ENCODE results near the gene FRMD4A.
"Not testable (repeated sequence)": the region's sequence is repeated elsewhere in the genome, so short reads cannot be mapped to it uniquely, and the experiment has no call there.

FRMD4A gene

DNA sequence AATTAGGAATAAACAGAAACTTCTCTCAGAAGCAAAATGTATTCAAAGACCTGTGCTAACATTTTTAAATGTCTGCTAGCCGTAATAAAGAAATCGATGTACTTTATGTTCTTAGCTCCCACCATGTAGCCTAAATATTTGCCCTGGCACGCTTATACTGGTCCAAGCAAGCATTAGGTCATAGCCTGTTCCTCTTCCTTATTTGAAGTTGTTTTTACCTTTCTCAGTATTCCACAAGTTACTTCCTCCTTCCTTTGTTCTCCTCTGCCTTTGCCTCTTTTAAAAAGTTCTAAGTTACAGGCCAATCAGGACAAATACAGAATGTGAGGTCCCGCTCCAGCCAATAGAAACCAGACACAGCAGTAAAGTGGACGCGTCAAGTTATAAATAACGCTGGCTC is 288.7 kb downstream of the FRMD4A start:
- H3K4me1 Mint-ChIP-seq (ENCODE audit: low read depth), result peaks cover 19% of the 10 kb centered on the region
- H3K9me3 Mint-ChIP-seq; H3K27me3 Mint-ChIP-seq; H3K27ac Mint-ChIP-seq; intact Hi-C loops (cut with micrococcal nuclease); H3K4me3 Mint-ChIP-seq; H3K36me3 Mint-ChIP-seq (ENCODE audit: low read depth): not testable (repeated sequence)

DNA sequence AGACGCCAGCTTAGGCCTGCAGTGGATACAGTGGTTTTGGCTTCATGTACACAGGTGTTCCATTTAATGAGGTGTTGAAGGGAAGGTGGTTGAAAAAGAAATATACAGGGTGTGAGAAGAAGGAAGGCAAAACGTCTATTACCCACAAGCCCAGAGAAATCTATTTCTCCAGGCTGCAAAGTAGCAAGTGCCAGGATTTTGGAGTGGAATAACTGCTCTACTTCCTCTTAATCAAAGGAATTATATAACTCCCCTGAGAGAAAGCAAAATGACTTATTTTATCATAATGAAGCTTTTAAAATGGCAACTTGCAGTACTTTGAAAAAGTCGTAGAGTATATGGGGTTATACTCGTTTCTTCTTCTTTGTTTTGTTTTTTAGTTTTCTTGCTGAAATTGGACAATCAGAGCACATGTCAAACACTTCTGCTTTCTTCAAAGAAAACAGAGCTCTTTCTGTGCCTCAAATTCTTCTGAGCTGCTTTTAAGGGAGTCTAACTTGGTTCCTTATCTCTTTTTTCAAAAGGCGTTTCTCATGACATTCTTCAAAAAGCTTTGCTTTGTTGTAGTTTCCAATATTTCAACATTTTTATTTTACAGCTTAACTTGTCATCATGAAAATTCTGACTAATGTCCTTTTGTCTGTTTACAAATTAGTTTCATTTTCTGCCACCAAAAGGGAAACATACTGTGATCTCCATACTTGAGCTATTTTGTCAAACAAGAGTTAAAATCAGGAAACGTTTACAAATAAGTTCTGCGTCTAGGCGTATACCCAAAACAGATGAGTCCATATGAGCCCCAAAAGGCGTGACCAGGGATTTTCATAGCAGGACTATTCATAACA is 289.7 kb downstream of the FRMD4A start:
- H3K27ac Mint-ChIP-seq, result peak overlapping the region; percentile 64
- intact Hi-C loops (cut with micrococcal nuclease), result no loop called here

GRCh38 chr10:14039968-14040668 is 290.6 kb downstream of the FRMD4A start:
- H3K36me3 Mint-ChIP-seq (ENCODE audit: low read depth), result no peaks in the 10 kb centered on the region
- peaks cover 7% of the 10 kb centered on the region for H3K27me3 Mint-ChIP-seq
- H3K4me3 Mint-ChIP-seq, result no peak overlapping the region

More for the DNA sequence above, 289.7 kb downstream of the FRMD4A start:
- H3K4me1 Mint-ChIP-seq (ENCODE audit: low read depth), result peaks cover 19% of the 10 kb centered on the region
- peaks cover 5% of the 10 kb centered on the region for H3K27me3 Mint-ChIP-seq
- no peaks in the 10 kb centered on the region for H3K9me3 Mint-ChIP-seq
- no peak overlapping the region for H3K4me3 Mint-ChIP-seq
- no peaks in the 10 kb centered on the region for H3K36me3 Mint-ChIP-seq (ENCODE audit: low read depth)

DNA sequence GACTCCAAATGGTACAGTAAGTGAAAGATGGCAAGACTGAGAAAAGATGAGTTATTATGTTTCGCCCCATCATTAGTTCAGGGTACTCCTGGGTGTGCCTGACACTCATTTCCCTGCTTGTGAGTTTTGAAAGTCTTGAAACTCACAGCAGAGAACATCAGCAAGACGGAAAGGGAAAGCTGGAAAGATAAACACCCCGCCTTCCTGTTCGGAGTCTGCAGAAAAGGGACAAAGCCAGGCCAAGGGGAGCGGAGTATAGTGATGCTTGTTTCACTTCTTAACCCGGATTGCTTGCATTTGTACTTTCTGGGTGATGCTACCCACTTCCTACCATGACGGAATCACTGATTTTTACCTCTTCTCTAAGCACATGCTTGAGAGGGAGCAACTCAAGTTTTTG is 294.5 kb downstream of the FRMD4A start:
- Mint-ChIP-seq H3K27ac (no peak overlapping the region), H3K36me3 (ENCODE audit: low read depth) (no peaks in the 10 kb centered on the region), H3K4me3 (no peak overlapping the region), H3K27me3 (peaks cover 16% of the 10 kb centered on the region), H3K4me1 (ENCODE audit: low read depth) (peaks cover 7% of the 10 kb centered on the region), H3K9me3 (no peaks in the 10 kb centered on the region)
- intact Hi-C loops (cut with micrococcal nuclease), result no loop called here

More at GRCh38 chr10:14039968-14040668, 290.6 kb downstream of the FRMD4A start:
- intact Hi-C loops (cut with micrococcal nuclease), result no loop called here
- H3K9me3 Mint-ChIP-seq, result no peaks in the 10 kb centered on the region
- peak overlapping the region; percentile 64 for H3K27ac Mint-ChIP-seq
- H3K4me1 Mint-ChIP-seq (ENCODE audit: low read depth), result peaks cover 19% of the 10 kb centered on the region

GRCh38 chr10:14035506-14035905 is 295.2 kb downstream of the FRMD4A start:
- Mint-ChIP-seq H3K4me3 (no peak overlapping the region), H3K9me3 (no peaks in the 10 kb centered on the region), H3K27me3 (peaks cover 19% of the 10 kb centered on the region), H3K27ac (no peak overlapping the region), H3K36me3 (ENCODE audit: low read depth) (no peaks in the 10 kb centered on the region), H3K4me1 (ENCODE audit: low read depth) (peaks cover 1% of the 10 kb centered on the region)
- intact Hi-C loops (cut with micrococcal nuclease), result no loop called here

DNA sequence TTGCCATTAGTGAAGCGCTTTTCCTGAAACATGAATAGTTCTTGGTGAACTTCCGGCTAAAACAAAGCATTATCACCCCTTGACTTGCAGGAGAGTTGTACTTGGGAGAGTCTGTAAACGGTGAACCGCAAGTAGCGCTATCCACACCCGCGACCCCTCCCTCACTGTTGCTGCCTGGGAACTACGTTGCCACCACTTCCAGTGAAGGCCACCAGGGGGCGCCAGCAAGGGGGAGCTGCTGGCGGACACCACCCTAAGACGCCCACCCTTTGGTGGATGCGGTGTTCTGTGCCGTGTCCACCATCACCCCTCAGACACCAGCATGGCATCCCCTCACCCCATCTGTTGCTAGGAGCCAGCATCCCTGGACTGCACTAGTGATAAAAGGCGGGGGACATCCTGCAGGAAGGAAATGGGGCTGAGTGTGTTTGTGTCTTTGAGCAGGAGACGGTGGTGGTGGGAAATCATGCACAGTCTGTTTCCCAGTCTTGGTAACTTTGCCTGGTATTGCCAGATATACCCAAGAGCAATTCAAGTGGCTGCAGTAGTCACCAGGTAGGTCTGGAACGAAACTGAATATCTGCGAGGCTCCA is 298.2 kb downstream of the FRMD4A start:
- peaks cover 28% of the 10 kb centered on the region for H3K27me3 Mint-ChIP-seq
- H3K27ac Mint-ChIP-seq, result no peak overlapping the region
- H3K4me3 Mint-ChIP-seq, result no peak overlapping the region
- intact Hi-C loops (cut with micrococcal nuclease), result no loop called here
- H3K4me1 Mint-ChIP-seq (ENCODE audit: low read depth), result no peaks in the 10 kb centered on the region
- no peaks in the 10 kb centered on the region for H3K36me3 Mint-ChIP-seq (ENCODE audit: low read depth)
- H3K9me3 Mint-ChIP-seq, result no peaks in the 10 kb centered on the region

GRCh38 chr10:14026325-14026724 is 304.4 kb downstream of the FRMD4A start:
- intact Hi-C loops (cut with micrococcal nuclease), result no loop called here
- H3K27me3 Mint-ChIP-seq, result peaks cover 40% of the 10 kb centered on the region

DNA sequence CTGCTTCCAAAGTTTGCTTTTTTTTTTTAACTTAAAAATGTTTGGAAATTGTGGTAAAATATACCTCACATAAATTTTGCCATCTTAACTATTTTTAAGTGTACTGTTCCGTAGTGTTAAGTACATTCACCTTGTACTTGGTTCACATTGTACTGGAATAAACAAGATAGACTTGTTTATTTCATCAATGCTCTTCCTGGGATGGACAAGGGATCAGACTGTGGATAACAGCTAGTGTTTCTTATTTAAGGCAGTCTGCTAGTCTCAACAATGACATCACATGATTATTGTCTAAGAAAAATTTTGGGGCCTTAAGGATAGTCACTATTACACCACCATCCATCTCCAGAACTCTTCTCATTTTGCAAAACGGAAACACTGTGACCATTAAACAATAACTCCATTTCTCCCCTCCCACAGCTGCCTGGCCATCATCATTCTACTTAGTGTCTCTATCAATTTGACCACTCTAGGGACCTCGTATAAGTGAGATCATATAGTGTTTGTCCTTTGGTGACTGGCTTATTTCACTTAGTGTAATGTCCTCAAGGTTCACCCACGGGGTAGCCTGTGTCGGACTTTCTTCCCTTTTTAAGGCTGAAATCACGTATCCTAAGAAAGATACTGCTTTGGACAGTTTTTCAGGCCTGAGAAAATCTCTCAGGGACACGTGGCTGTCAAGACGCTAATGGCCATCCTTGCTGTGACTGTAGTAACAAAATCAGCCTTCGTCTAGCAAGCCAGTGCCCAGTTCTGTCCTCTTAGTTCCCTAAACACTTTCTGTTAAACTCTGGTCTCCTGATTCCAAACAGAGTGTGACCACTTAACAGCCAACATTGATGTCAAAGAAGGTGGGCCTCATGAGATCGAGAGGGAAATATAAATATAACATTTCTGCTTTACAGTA is 305.2 kb downstream of the FRMD4A start:
- intact Hi-C loops (cut with micrococcal nuclease), result no loop called here
- peaks cover 39% of the 10 kb centered on the region for H3K27me3 Mint-ChIP-seq

More at GRCh38 chr10:14026325-14026724, 304.4 kb downstream of the FRMD4A start:
- no peaks in the 10 kb centered on the region for H3K36me3 Mint-ChIP-seq (ENCODE audit: low read depth)
- no peak overlapping the region for H3K27ac Mint-ChIP-seq
- H3K4me1 Mint-ChIP-seq (ENCODE audit: low read depth), result peaks cover 25% of the 10 kb centered on the region
- H3K9me3 Mint-ChIP-seq, result no peaks in the 10 kb centered on the region
- H3K4me3 Mint-ChIP-seq, result no peak overlapping the region

DNA sequence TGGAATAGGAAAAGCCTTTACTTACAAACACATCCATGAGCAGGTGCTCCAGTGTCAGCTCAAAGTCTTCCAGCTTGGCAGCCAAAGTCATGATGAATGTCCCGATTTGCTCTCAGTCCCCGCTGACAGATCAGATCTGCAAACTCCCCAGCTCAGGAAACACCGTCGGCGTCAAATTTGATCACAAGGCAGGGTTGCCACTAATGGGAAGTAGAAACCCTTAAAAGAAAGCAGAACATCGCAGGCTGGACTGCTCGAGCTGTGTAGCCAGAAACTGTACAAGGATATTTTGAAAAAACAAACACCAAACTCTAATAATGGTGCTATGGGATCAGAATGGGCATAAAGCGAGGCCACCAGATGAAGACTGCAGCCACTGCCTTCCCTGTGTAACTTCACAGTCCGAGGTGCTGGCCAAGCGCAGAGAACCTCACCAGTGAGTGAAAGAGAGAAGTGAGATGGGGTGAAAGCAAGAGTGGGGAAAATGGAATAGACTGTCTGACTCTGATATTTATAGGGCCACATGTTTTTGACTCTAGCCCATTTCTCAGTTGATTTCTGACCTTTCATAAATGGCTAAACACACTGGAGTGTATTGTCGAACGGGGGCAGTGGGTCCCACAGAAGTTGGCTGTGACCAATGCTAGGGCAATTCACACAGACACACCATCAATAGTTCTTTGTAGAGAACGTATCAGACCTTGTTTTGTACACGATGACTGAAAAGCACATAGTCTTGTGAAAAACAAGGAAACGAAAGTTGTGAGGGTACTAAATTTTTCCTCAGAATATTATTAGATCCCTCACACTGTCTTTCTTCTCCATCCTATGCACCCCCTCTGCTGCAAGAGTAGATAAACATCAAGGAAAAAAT is 306.2 kb downstream of the FRMD4A start:
- Mint-ChIP-seq H3K4me1 (ENCODE audit: low read depth) (peaks cover 25% of the 10 kb centered on the region), H3K27me3 (peaks cover 39% of the 10 kb centered on the region), H3K9me3 (no peaks in the 10 kb centered on the region), H3K36me3 (ENCODE audit: low read depth) (no peaks in the 10 kb centered on the region), H3K4me3 (peak overlapping the region; percentile 58), H3K27ac (peak overlapping the region; percentile 67)
- intact Hi-C loops (cut with micrococcal nuclease), result no loop called here

More for the DNA sequence above, 305.2 kb downstream of the FRMD4A start:
- no peak overlapping the region for H3K27ac Mint-ChIP-seq
- H3K36me3 Mint-ChIP-seq (ENCODE audit: low read depth), result no peaks in the 10 kb centered on the region
- H3K4me1 Mint-ChIP-seq (ENCODE audit: low read depth), result peaks cover 25% of the 10 kb centered on the region
- H3K9me3 Mint-ChIP-seq, result no peaks in the 10 kb centered on the region
- H3K4me3 Mint-ChIP-seq, result no peak overlapping the region

- Mint-ChIP-seq H3K4me3 (no peak overlapping the region), H3K27me3 (peaks cover 35% of the 10 kb centered on the region), H3K4me1 (ENCODE audit: low read depth) (peaks cover 25% of the 10 kb centered on the region), H3K9me3 (peaks cover 6% of the 10 kb centered on the region), H3K36me3 (ENCODE audit: low read depth) (no peaks in the 10 kb centered on the region), H3K27ac (peak overlapping the region; percentile 67)
- intact Hi-C loops (cut with micrococcal nuclease), result no loop called here
These were observed 306.9 kb downstream of the FRMD4A start for GRCh38 chr10:14023673-14024328.

- no peak overlapping the region for H3K4me3 Mint-ChIP-seq
- intact Hi-C loops (cut with micrococcal nuclease), result no loop called here
- peaks cover 25% of the 10 kb centered on the region for H3K4me1 Mint-ChIP-seq (ENCODE audit: low read depth)
- no peak overlapping the region for H3K27ac Mint-ChIP-seq
- H3K9me3 Mint-ChIP-seq, result peaks cover 13% of the 10 kb centered on the region
- peaks cover 35% of the 10 kb centered on the region for H3K27me3 Mint-ChIP-seq
- H3K36me3 Mint-ChIP-seq (ENCODE audit: low read depth), result no peaks in the 10 kb centered on the region
These were observed 307.6 kb downstream of the FRMD4A start for GRCh38 chr10:14022954-14023672.

DNA sequence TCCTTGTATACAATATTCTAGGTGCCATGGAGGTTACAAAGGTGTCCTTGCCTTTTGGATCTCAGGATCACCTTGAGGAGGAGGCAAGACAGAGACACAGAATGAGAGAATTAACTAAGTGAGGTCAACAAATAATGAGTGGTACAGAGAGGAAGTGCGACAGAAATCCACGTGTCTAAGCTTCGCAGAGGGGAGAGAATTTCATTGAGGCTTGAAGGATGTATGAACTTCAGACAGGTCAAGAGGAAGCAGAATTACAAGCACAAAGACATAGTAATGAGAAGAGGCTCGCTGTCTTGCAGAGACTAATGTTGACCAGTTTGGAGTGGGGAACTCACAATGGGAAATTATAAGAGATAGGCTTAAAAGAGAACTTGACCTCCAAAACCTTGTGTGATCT is 308.7 kb downstream of the FRMD4A start:
- Mint-ChIP-seq H3K9me3 (peaks cover 13% of the 10 kb centered on the region), H3K27me3 (peaks cover 33% of the 10 kb centered on the region), H3K36me3 (ENCODE audit: low read depth) (no peaks in the 10 kb centered on the region), H3K4me1 (ENCODE audit: low read depth) (peaks cover 25% of the 10 kb centered on the region), H3K4me3 (no peak overlapping the region), H3K27ac (no peak overlapping the region)
- intact Hi-C loops (cut with micrococcal nuclease), result no loop called here
